Hematopoietic multipotent progenitor cell treated with erythropoietin and hydrocortisone succinate and interleukin-3 and kit ligand, for 15 days (in vitro differentiated cells): ENCODE results near the gene CARD11.

Experiments used
- DNase-seq: peaks from one replicate; pipeline ENCODE4 v3.0.0-alpha.2; 2015; ENCODE audit warnings: low spot score

Gene CARD11

GRCh38 chr7:2940466-2940865 lies 103.2 kb downstream of the CARD11 start:
- no peak for DNase-seq

GRCh38 chr7:2939193-2939885 lies 104.3 kb downstream of the CARD11 start:
- no peak for DNase-seq

GRCh38 chr7:2938514-2939192 lies 105.0 kb downstream of the CARD11 start:
- no peak for DNase-seq

GRCh38 chr7:2937701-2938513 lies 105.8 kb downstream of the CARD11 start:
- DNase-seq: no peak

- no peak for DNase-seq
Measured at GRCh38 chr7:2936891-2937580, 106.6 kb downstream of the CARD11 start.

- no peak for DNase-seq
Measured at GRCh38 chr7:2936301-2936700, 107.4 kb downstream of the CARD11 start.

- no peak for DNase-seq
Measured at GRCh38 chr7:2934984-2935740, 108.5 kb downstream of the CARD11 start.

GRCh38 chr7:2934211-2934731 lies 109.4 kb downstream of the CARD11 start:
- no peak for DNase-seq

GRCh38 chr7:2932402-2933251 lies 111.0 kb downstream of the CARD11 start:
- DNase-seq: no peak

- DNase-seq: no peak
Measured at GRCh38 chr7:2931034-2931415, 112.6 kb downstream of the CARD11 start.

GRCh38 chr7:2930310-2931033 lies 113.2 kb downstream of the CARD11 start:
- DNase-seq: no peak

- no peak for DNase-seq
Measured at GRCh38 chr7:2929321-2930201, 114.1 kb downstream of the CARD11 start.

- no peak for DNase-seq
Measured at GRCh38 chr7:2928613-2929311, 114.9 kb downstream of the CARD11 start.

- no peak for DNase-seq
Measured at GRCh38 chr7:2928256-2928612, 115.4 kb downstream of the CARD11 start.

GRCh38 chr7:2927592-2927991 lies 116.1 kb downstream of the CARD11 start:
- DNase-seq: no peak

- DNase-seq: no peak
Measured at GRCh38 chr7:2926896-2927405, 116.7 kb downstream of the CARD11 start.

GRCh38 chr7:2926120-2926895 lies 117.4 kb downstream of the CARD11 start:
- DNase-seq: no peak
